Astrocyte of the cerebellum (primary cell): ENCODE data around the gene SETD3.
A peak's percentile ranks its signal among the peaks of the same experiment; 100 is the strongest.

ENCODE experiments used
- DNase-seq: peaks from one replicate; pipeline ENCODE4 v3.0.0-alpha.2; 2011; ENCODE audit warnings: low read depth
- H3K4me3 ChIP-seq: 2 replicates; pipeline ENCODE4 v1.5.1; 2011; ENCODE audit warnings: mild to moderate bottlenecking, low read depth, low read length, moderate library complexity
- in situ Hi-C: cut with HindIII; loops from 2 replicates; pipeline ENCODE4 v1.10.0; 2017; ENCODE audit warnings: low sequenced_read_pairs
- TF ChIP-seq, protein P1 (sequence below): IDR thresholded peaks from 2 replicates; pipeline ENCODE4 v1.5.1; 2012; ENCODE audit warnings: low read length, low read depth, moderate library complexity, mild to moderate bottlenecking; ENCODE audit errors: missing control alignments

SETD3 gene

DNA sequence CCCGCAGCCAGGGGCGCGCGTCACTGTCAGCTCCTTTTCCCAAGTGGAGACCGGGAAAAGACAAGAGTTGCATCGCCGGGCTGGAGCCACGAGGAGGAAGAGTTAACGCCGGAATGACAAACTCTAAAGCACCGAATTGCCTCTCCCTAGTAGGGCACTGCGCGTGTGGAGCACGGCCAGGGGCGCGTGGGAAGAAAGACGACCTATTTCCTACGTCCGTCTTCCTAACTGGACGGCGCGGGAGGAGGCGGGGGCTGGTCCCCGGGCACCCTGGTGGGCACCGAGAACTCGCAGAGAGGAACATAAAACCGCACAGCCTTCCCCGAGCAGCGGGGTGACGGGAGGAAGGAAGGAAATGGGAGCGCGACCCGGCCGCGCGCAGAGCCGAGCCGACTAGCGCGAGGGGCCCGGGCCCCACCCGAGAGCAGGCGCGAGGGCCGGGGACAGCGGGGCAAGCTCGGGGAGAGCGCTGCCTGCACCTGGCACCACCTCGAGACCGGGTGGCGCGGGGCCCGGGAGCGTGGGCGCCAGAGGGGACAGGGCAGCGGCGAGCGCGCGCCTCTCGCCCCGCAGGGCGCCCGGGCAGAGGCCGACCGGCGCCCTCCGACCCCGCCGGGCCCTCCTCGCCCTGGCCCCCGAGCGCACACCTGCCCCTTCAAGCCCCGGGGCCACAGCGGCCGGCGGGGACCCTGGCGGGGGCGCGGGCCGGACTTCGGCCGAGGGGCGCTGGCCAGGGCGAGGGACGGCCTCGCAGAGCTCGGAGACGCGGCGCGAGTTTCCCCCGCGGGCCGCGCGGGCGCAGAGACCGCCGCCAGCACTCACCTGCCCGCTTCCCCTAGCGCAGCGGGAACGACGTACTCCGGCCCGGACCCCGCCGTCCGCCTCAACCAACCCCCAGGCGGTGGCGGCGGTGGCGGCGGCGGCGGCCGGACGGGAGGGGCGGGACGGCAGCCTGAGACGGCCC is at the start of gene SETD3:
Gene SETD3 (minus strand): TSS at position 954 of the 964 bp plus-strand sequence. CDS start 15,054 bp downstream, outside the sequence.
- in situ Hi-C loops: no loop called here
- TF ChIP-seq, protein P1, sequence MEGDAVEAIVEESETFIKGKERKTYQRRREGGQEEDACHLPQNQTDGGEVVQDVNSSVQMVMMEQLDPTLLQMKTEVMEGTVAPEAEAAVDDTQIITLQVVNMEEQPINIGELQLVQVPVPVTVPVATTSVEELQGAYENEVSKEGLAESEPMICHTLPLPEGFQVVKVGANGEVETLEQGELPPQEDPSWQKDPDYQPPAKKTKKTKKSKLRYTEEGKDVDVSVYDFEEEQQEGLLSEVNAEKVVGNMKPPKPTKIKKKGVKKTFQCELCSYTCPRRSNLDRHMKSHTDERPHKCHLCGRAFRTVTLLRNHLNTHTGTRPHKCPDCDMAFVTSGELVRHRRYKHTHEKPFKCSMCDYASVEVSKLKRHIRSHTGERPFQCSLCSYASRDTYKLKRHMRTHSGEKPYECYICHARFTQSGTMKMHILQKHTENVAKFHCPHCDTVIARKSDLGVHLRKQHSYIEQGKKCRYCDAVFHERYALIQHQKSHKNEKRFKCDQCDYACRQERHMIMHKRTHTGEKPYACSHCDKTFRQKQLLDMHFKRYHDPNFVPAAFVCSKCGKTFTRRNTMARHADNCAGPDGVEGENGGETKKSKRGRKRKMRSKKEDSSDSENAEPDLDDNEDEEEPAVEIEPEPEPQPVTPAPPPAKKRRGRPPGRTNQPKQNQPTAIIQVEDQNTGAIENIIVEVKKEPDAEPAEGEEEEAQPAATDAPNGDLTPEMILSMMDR: no peak
- peak; percentile 18 for DNase-seq
- peak within 1 kb of the TSS; percentile 96 for H3K4me3 ChIP-seq

GRCh38 chr14:99529899-99530298 is 49.2 kb upstream of the SETD3 start:
- TF ChIP-seq, protein P1: no peak
- no peak for DNase-seq
- H3K4me3 ChIP-seq: no peak overlapping the region
- in situ Hi-C loops: no loop called here

DNA sequence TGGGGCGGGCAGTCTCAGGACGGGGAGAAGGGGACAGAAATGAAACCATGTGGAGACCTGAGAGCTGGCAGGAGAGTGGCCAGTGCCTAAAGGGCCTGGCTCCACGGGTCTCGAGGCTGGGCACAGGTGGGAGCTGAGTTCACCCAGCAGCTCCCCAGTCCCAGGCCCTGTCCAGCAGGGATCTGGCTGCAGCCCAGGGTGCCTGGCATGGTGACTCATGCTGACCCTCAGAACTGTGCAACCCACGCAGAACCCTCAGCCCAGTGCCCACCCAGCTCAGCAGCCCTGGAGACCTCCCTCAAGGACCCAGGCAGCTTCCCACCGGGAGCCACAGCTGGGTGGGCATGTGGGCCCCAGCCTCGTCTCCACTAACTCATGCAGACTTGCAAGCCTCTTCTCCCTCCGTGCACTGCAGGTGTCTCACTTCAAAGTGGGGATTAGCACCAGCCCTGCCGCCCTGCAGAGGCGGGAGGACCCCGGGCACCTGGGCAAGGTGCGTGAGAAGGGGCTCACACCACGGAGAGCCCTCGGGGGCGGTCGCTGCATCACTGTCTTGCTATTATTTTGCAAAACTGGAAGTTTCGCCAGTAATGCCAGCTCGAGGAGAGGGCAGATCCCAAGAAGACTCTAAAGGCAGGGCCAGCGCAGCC is 46.9 kb upstream of the SETD3 start:
- in situ Hi-C loops: no loop called here
- TF ChIP-seq, protein P1: no peak
- no peak for DNase-seq
- H3K4me3 ChIP-seq: no peak overlapping the region

- no peak overlapping the region for H3K4me3 ChIP-seq
- in situ Hi-C loops: no loop called here
- no peak for DNase-seq
- TF ChIP-seq, protein P1: no peak
Measured at GRCh38 chr14:99527026-99527425, 46.4 kb upstream of the SETD3 start.

- in situ Hi-C loops: no loop called here
- no peak for DNase-seq
- H3K4me3 ChIP-seq: no peak overlapping the region
- TF ChIP-seq, protein P1: no peak
Measured at GRCh38 chr14:99525699-99526080, 45.0 kb upstream of the SETD3 start.

GRCh38 chr14:99524804-99525698 is 44.4 kb upstream of the SETD3 start:
- TF ChIP-seq, protein P1: peak; percentile 51
- DNase-seq: no peak
- in situ Hi-C loops: no loop called here
- H3K4me3 ChIP-seq: no peak overlapping the region
